PC-3 (cell line): ENCODE measurements around the gene CFLAR. TPM values are rescaled to one million over a fixed set of nuclear protein-coding genes. Genes with fewer than 3 reads are reported as not detected.

ENCODE experiments used
- ATAC-seq: fragments of 200-7000 bp; cut with Tn5 transposase; 2 replicates; pipeline ENCODE4 v1.9.1; 2020; ENCODE audit warnings: mild to moderate bottlenecking, moderate library complexity
- BruUV-seq: library from RNA; stranded (reverse); fragments of 400-500 nt; replicated peaks from 2 replicates; lab custom pipeline; 2021; lab: Mats Ljungman, UMichigan
- CTCF ChIA-PET: fragments of 300-600 bp; sonication (Branson Sonifier 250); formaldehyde crosslinking; loops from one replicate; lab custom pipeline; 2022; ENCODE audit warnings: antibody characterized with exemption; lab: Charles Lee
- POLR2A ChIA-PET: fragments of 300-600 bp; sonication (Branson Sonifier 250); formaldehyde crosslinking; loops from one replicate; lab custom pipeline; 2022; ENCODE audit warnings: antibody characterized with exemption; ENCODE audit not compliant: unreplicated experiment; lab: Charles Lee
- DNase-seq: peaks from one replicate; pipeline ENCODE4 v3.0.0-alpha.2; 2015
- H2AFZ ChIP-seq: fragments of 300-600 bp; sonication (generic); 2 replicates; pipeline ENCODE4 v1.6.0; 2016; ENCODE audit warnings: antibody characterized with exemption, low read length
- H3F3A ChIP-seq: fragments of 300-600 bp; sonication (generic); one replicate; pipeline ENCODE4 v1.6.0; 2017; ENCODE audit warnings: antibody characterized with exemption, low read length, control low read depth, mild to moderate bottlenecking; ENCODE audit not compliant: unreplicated experiment
- H3K27ac ChIP-seq: fragments of 300-600 bp; sonication (generic); 2 replicates; pipeline ENCODE4 v1.5.1; 2016; ENCODE audit warnings: mild to moderate bottlenecking, low read length
- H3K27me3 ChIP-seq: fragments of 300-600 bp; sonication (generic); 2 replicates; pipeline ENCODE4 v1.6.1; 2016; ENCODE audit warnings: low read length, mixed read lengths
- H3K36me3 ChIP-seq: fragments of 300-600 bp; sonication (generic); 2 replicates; pipeline ENCODE4 v1.6.1; 2016; ENCODE audit warnings: low read depth, mixed run types, low read length, mixed read lengths
- H3K4me1 ChIP-seq: fragments of 300-600 bp; sonication (generic); 2 replicates; pipeline ENCODE4 v1.5.1; 2016; ENCODE audit warnings: low read length; ENCODE audit not compliant: insufficient read depth
- H3K4me2 ChIP-seq: fragments of 300-600 bp; sonication (generic); 2 replicates; pipeline ENCODE4 v1.6.0; 2016; ENCODE audit warnings: low read length
- H3K4me3 ChIP-seq: fragments of 300-600 bp; sonication (generic); 2 replicates; pipeline ENCODE4 v1.5.1; 2016; ENCODE audit warnings: mild to moderate bottlenecking, low read length, mixed read lengths
- H3K79me2 ChIP-seq: fragments of 300-600 bp; sonication (generic); 2 replicates; pipeline ENCODE4 v1.6.1; 2017; ENCODE audit warnings: low read length, mixed read lengths
- H3K9ac ChIP-seq: fragments of 300-600 bp; sonication (generic); 2 replicates; pipeline ENCODE4 v1.6.0; 2016; ENCODE audit warnings: mild to moderate bottlenecking, low read length
- H3K9me2 ChIP-seq: fragments of 300-600 bp; sonication (generic); replicated peaks from 2 replicates; pipeline ENCODE4 v1.6.1; 2016; ENCODE audit warnings: mixed run types, low read length, mixed read lengths
- H3K9me3 ChIP-seq: fragments of 300-600 bp; sonication (generic); 2 replicates; pipeline ENCODE4 v1.6.1; 2016; ENCODE audit warnings: low read length, mixed read lengths
- H4K20me1 ChIP-seq: fragments of 300-600 bp; sonication (generic); 2 replicates; pipeline ENCODE4 v1.6.1; 2016; ENCODE audit warnings: low read length, mixed read lengths
- CTCF ChIP-seq: fragments of 300-600 bp; sonication (generic); conservative IDR thresholded peaks from 2 replicates; pipeline ENCODE4 v1.5.1; 2017; ENCODE audit warnings: antibody characterized with exemption, low read depth, mild to moderate bottlenecking, low read length
- EZH2 ChIP-seq: fragments of 300-600 bp; sonication (generic); IDR thresholded peaks from one replicate; pipeline ENCODE4 v1.6.1; 2017; ENCODE audit warnings: antibody characterized with exemption, mild to moderate bottlenecking, low read length; ENCODE audit not compliant: unreplicated experiment
- EZH2phosphoT487 ChIP-seq: fragments of 300-600 bp; sonication (generic); IDR thresholded peaks from 2 replicates; pipeline ENCODE4 v1.6.1; 2018; ENCODE audit warnings: mild to moderate bottlenecking, antibody characterized with exemption, low read length, borderline replicate concordance
- intact Hi-C: fragments of 100-400 bp; cut with micrococcal nuclease; formaldehyde crosslinking; loops from 2 replicates; pipeline ENCODE4 v1.9.0; 2023
- total RNA-seq: library from RNA; depleted of rRNA; stranded (reverse); fragments of >200 nt; gene quantifications from 2 replicates; pipeline ENCODE4 v1.2.3, GENCODE V29; 2014

The CFLAR gene
- total RNA-seq, 1 experiment from 2014 or later = 33.5 TPM

- ChIA-PET POLR2A (no interaction called here), CTCF (no interaction called here)
- Histone ChIP-seq H2AFZ (no peak overlapping the region), H3K36me3 (no peaks in the 10 kb centered on the region), H3K4me1 (no peaks in the 10 kb centered on the region), H3K4me2 (no peak overlapping the region), H4K20me1 (no peaks in the 10 kb centered on the region), H3K27ac (no peak overlapping the region), H3K9me2 (no peaks in the 10 kb centered on the region), H3F3A (no peaks in the 10 kb centered on the region), H3K4me3 (no peak overlapping the region), H3K9ac (no peak overlapping the region), H3K9me3 (no peaks in the 10 kb centered on the region), H3K79me2 (no peaks in the 10 kb centered on the region), H3K27me3 (no peaks in the 10 kb centered on the region)
- no TSS peak for BruUV-seq
- no peak for ATAC-seq
- no peak for DNase-seq
- TF ChIP-seq EZH2phosphoT487 = no peak
- TF ChIP-seq CTCF = no peak
- no peak for TF ChIP-seq EZH2
- intact Hi-C loops = no loop called here
These were observed 80.0 kb downstream of the CFLAR start for GRCh38 chr2:201196003-201196402.

- ATAC-seq (no peak), DNase-seq (no peak)
- no peaks in the 10 kb centered on the region for H3K27me3 ChIP-seq
- no peak overlapping the region for H2AFZ ChIP-seq
- no peaks in the 10 kb centered on the region for H3K79me2 ChIP-seq
- no peaks in the 10 kb centered on the region for H3K4me1 ChIP-seq
- H3K4me2 ChIP-seq = no peak overlapping the region
- no peaks in the 10 kb centered on the region for H3K9me3 ChIP-seq
- no peak overlapping the region for H3K27ac ChIP-seq
- H3K36me3 ChIP-seq = no peaks in the 10 kb centered on the region
- POLR2A ChIA-PET = no interaction called here
- no peak for TF ChIP-seq CTCF
- no peak for TF ChIP-seq EZH2phosphoT487
- TF ChIP-seq EZH2 = no peak
- no TSS peak for BruUV-seq
- H4K20me1 ChIP-seq = no peaks in the 10 kb centered on the region
- intact Hi-C loops = no loop called here
- no peak overlapping the region for H3K9ac ChIP-seq
- H3K4me3 ChIP-seq = no peak overlapping the region
- no peaks in the 10 kb centered on the region for H3K9me2 ChIP-seq
- H3F3A ChIP-seq = no peaks in the 10 kb centered on the region
- CTCF ChIA-PET = no interaction called here
These were observed 80.8 kb downstream of the CFLAR start for GRCh38 chr2:201196803-201197202.

GRCh38 chr2:201197781-201198180 lies 81.8 kb downstream of the CFLAR start:
- Histone ChIP-seq H3K4me1 (no peaks in the 10 kb centered on the region), H2AFZ (no peak overlapping the region), H3K9me3 (no peaks in the 10 kb centered on the region), H3K27ac (no peak overlapping the region), H3K27me3 (no peaks in the 10 kb centered on the region), H3K36me3 (no peaks in the 10 kb centered on the region), H3F3A (no peaks in the 10 kb centered on the region), H4K20me1 (no peaks in the 10 kb centered on the region), H3K4me3 (no peak overlapping the region), H3K79me2 (no peaks in the 10 kb centered on the region), H3K9ac (no peak overlapping the region), H3K4me2 (no peak overlapping the region), H3K9me2 (no peaks in the 10 kb centered on the region)
- intact Hi-C loops = no loop called here
- POLR2A ChIA-PET = no interaction called here
- ATAC-seq (no peak), DNase-seq (no peak)
- CTCF ChIA-PET = no interaction called here
- no TSS peak for BruUV-seq
- TF ChIP-seq CTCF = no peak
- TF ChIP-seq EZH2 = no peak
- no peak for TF ChIP-seq EZH2phosphoT487
